Testis (tissue), 2 donors: ENCODE measurements around the gene DRC1.

Experiments
- CTCF ChIP-seq, 3 experiments: fragments of 450-650 bp in 2 of 3; fragments of 200-600 bp in 1 of 3; sonication (generic) in 1 of 3; IDR thresholded peaks; one replicate each; pipeline ENCODE4 v1.5.1; 2016 to 2019; ENCODE audit warnings: antibody characterized with exemption in 3 of 3, mild to moderate bottlenecking in 2 of 3, moderate library complexity in 1 of 3
- POLR2A ChIP-seq: fragments of 450-650 bp; IDR thresholded peaks from one replicate; pipeline ENCODE4 v1.6.1; 2017; ENCODE audit warnings: antibody characterized with exemption, mild to moderate bottlenecking, moderate library complexity

- TF ChIP-seq CTCF (IDR thresholded peaks at IDR 0.05) (no peak), POLR2A (no peak)
These were observed at the start of gene DRC1 for GRCh38 chr2:26401739-26402541.
